ENCODE results near the gene ARMC12. TPM values are rescaled to one million over a fixed set of nuclear protein-coding genes. Genes with fewer than 3 reads are reported as not detected.

The ARMC12 gene
- total and polyA plus RNA-seq, 2 of the 13 experiments (the other 11 are each of a cell fraction or from before 2014, with no cell fraction given), result 1.3 TPM; not detected in 1

DNA sequence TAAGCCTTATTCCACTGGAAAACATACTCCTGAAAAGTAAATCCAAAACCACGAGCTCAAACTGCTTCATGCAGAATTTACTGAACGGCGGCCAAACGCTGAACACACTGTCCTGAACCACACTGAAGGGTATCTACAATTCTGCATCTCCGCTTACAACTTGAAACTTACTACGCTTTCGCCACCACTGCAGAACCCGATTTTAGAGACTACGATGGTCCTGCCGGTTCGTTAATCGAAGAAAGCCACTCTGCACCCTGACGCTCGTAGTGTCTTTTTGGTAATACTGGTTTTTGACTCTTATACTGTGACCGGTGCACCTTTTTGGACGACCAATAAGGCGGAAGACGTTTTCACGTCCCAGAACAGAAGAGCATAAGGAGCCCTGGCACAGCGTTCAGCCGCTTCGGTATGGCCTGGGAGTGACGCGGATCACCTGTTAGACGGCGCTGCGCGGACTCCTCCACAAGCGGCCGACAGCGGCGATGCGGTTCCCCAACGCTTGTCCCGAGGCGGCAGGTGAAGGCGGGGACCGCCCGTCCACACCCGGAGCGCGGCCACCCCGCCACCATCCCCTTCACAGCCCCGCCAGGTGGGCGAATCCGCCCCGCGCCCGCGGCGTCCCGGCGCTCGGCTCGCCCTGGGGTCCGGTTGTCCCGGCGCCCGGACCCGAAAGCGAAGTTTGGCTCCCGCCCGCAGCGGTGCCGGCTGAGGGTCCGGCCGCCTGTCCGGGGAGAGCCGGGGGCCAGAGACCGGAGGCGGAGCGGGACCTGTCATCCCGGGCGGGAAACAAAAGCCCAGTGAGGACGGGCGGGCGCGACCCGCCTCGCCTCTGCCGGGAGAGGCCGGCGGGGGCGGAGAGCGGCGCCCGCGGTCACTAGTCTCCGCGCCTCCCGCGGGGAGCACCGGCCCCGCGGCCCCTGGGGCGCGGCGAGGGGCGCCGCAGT is 48.9 kb upstream of the ARMC12 start (continued):
- TF ChIP-seq ZNF276 (CRISPR knock-in tag; IDR thresholded peaks at IDR 0.05; ENCODE audit: low read depth), result no peak
- TF ChIP-seq ISL2 (CRISPR knock-in tag; IDR thresholded peaks at IDR 0.05), result no peak
- TF ChIP-seq SUZ12 (IDR thresholded peaks at IDR 0.05; ENCODE audit: low read depth, low read length), result no peak
- peak; percentile 39; the same call in 1 of the 2 replicates for TF ChIP-seq TBX2 (CRISPR knock-in tag; IDR thresholded peaks at IDR 0.05; ENCODE audit: borderline replicate concordance)
- 0 out of 2 replicates have a peak, but pooled peaks have one; percentile 5 for TF ChIP-seq ARNT2 (CRISPR knock-in tag; IDR thresholded peaks at IDR 0.05; ENCODE audit: low read depth)
- TF ChIP-seq, protein P1, sequence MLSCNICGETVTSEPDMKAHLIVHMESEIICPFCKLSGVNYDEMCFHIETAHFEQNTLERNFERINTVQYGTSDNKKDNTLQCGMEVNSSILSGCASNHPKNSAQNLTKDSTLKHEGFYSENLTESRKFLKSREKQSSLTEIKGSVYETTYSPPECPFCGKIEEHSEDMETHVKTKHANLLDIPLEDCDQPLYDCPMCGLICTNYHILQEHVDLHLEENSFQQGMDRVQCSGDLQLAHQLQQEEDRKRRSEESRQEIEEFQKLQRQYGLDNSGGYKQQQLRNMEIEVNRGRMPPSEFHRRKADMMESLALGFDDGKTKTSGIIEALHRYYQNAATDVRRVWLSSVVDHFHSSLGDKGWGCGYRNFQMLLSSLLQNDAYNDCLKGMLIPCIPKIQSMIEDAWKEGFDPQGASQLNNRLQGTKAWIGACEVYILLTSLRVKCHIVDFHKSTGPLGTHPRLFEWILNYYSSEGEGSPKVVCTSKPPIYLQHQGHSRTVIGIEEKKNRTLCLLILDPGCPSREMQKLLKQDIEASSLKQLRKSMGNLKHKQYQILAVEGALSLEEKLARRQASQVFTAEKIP (CRISPR knock-in tag; IDR thresholded peaks at IDR 0.05; ENCODE audit: borderline replicate concordance), result no peak
- TF ChIP-seq KLF12 (CRISPR knock-in tag; IDR thresholded peaks at IDR 0.05; ENCODE audit: borderline replicate concordance), result 0 out of 2 replicates have a peak, but pooled peaks have one; percentile 28
- TF ChIP-seq ZBTB1 (CRISPR knock-in tag; IDR thresholded peaks at IDR 0.05; ENCODE audit: borderline replicate concordance), result no peak
- no peak for TF ChIP-seq ZC3H4 (CRISPR knock-in tag; IDR thresholded peaks at IDR 0.05; ENCODE audit: borderline replicate concordance)
- no peak for TF ChIP-seq CHD4 (IDR thresholded peaks at IDR 0.05; ENCODE audit: borderline replicate concordance, low read length)
- no peak for TF ChIP-seq ZNF839 (CRISPR knock-in tag; IDR thresholded peaks at IDR 0.05; ENCODE audit: borderline replicate concordance)
- no peak for TF ChIP-seq SMC3 (IDR thresholded peaks at IDR 0.05; ENCODE audit: low read length)
- TF ChIP-seq ZNF747 (CRISPR knock-in tag; IDR thresholded peaks at IDR 0.05; ENCODE audit: borderline replicate concordance), result no peak
- TF ChIP-seq SIX4 (CRISPR knock-in tag; IDR thresholded peaks at IDR 0.05), result no peak
- no peak for TF ChIP-seq BCLAF1 (IDR thresholded peaks at IDR 0.05)
- TF ChIP-seq ZNF652 (CRISPR knock-in tag; IDR thresholded peaks at IDR 0.05; ENCODE audit: borderline replicate concordance, low read depth), result no peak
- peak; percentile 90 for TF ChIP-seq SMAD1 (CRISPR knock-in tag; IDR thresholded peaks at IDR 0.05; ENCODE audit: borderline replicate concordance, low read depth)
- TF ChIP-seq, protein P2, sequence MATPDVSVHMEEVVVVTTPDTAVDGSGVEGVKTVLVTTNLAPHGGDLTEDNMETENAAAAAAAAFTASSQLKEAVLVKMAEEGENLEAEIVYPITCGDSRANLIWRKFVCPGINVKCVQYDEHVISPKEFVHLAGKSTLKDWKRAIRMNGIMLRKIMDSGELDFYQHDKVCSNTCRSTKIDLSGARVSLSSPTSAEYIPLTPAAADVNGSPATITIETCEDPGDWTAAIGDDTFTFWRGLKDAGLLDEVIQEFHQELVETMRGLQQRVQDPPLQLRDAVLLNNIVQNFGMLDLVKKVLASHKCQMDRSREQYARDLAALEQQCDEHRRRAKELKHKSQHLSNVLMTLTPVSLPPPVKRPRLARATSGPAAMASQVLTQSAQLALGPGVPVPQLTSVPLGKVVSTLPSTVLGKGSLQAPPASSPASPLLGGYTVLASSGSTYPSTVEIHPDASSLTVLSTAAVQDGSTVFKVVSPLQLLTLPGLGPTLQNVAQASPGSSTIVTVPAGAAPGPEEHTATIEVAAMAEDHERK (CRISPR knock-in tag; IDR thresholded peaks at IDR 0.05; ENCODE audit: low read depth), result no peak
- TF ChIP-seq MIER3 (CRISPR knock-in tag; IDR thresholded peaks at IDR 0.05; ENCODE audit: borderline replicate concordance), result no peak
- no peak for TF ChIP-seq TEAD2 (CRISPR knock-in tag; IDR thresholded peaks at IDR 0.05)

Data from HepG2 (cell line).